Eye (tissue), 1 donor: ENCODE results near the gene CELSR2.
"Not testable (repeated sequence)": the region's sequence is repeated elsewhere in the genome, so short reads cannot be mapped to it uniquely, and the experiment has no call there.

Experiments used
- DNase-seq: peaks from one replicate; pipeline ENCODE4 v3.0.0-alpha.2; 2015

Gene CELSR2

GRCh38 chr1:109282497-109282951 is 33.2 kb downstream of the CELSR2 start:
- DNase-seq = no peak

- DNase-seq = peak; percentile 99
Observed at GRCh38 chr1:109282952-109283747, 33.8 kb downstream of the CELSR2 start, which contains the start of gene PSRC1. PSRC1 (minus strand) TSS chr1:109283145.

GRCh38 chr1:109283748-109284600 is 34.6 kb downstream of the CELSR2 start:
- DNase-seq = no peak

GRCh38 chr1:109286762-109287161 is 37.4 kb downstream of the CELSR2 start:
- DNase-seq = not testable (repeated sequence)

- no peak for DNase-seq
Observed at GRCh38 chr1:109290137-109290536, 40.8 kb downstream of the CELSR2 start.

- DNase-seq = no peak
Observed at GRCh38 chr1:109290998-109291397, 41.7 kb downstream of the CELSR2 start.

- no peak for DNase-seq
Observed at GRCh38 chr1:109292364-109292763, 43.0 kb downstream of the CELSR2 start.

GRCh38 chr1:109293026-109293425 is 43.7 kb downstream of the CELSR2 start:
- no peak for DNase-seq

- no peak for DNase-seq
Observed at GRCh38 chr1:109294481-109294880, 45.1 kb downstream of the CELSR2 start.

GRCh38 chr1:109295712-109296415 is 46.5 kb downstream of the CELSR2 start:
- DNase-seq = no peak

- no peak for DNase-seq
Observed at GRCh38 chr1:109296782-109297181, 47.4 kb downstream of the CELSR2 start.

GRCh38 chr1:109298666-109299557 is 49.6 kb downstream of the CELSR2 start:
- peak; percentile 56 for DNase-seq

GRCh38 chr1:109299558-109300343 is 50.4 kb downstream of the CELSR2 start:
- DNase-seq = peak; percentile 56

- no peak for DNase-seq
Observed at GRCh38 chr1:109300650-109301151, 51.4 kb downstream of the CELSR2 start.

GRCh38 chr1:109301874-109302273 is 52.5 kb downstream of the CELSR2 start:
- no peak for DNase-seq

- DNase-seq = peak; percentile 17
Observed at GRCh38 chr1:109304226-109304920, 55.0 kb downstream of the CELSR2 start.

GRCh38 chr1:109305991-109306390 is 56.7 kb downstream of the CELSR2 start:
- not testable (repeated sequence) for DNase-seq

GRCh38 chr1:109306832-109307273 is 57.5 kb downstream of the CELSR2 start, which contains the start of gene MYBPHL:
MYBPHL (minus strand) TSS chr1:109307011; CDS start chr1:109306991, 20 bp downstream.
- no peak for DNase-seq

- peak; percentile 27 for DNase-seq
Observed at GRCh38 chr1:109307274-109308021, 58.1 kb downstream of the CELSR2 start.
